Effector memory CD8-positive, alpha-beta T cell (primary cell): ENCODE measurements around the gene TMC8.
A peak's percentile ranks its signal among the peaks of the same experiment; 100 is the strongest.
"Not testable (repeated sequence)": the region's sequence is repeated elsewhere in the genome, so short reads cannot be mapped to it uniquely, and the experiment has no call there.

Source experiments
- ATAC-seq: fragments of 150-1000 bp; cut with Tn5 transposase; replicated peaks from 2 replicates; pipeline ENCODE4 v1.10.0; 2021; ENCODE audit warnings: mild to moderate bottlenecking, moderate library complexity
- DNase-seq, 3 experiments: peaks; one replicate each; pipeline ENCODE4 v3.0.0; 2021
- H3K27ac Mint-ChIP-seq, 2 donors: one replicate each; pipeline ENCODE4 v1.8.0; 2022; ENCODE audit warnings: mild to moderate bottlenecking in 2 of 2, mixed read lengths in 2 of 2, moderate library complexity in 2 of 2
- H3K27me3 Mint-ChIP-seq, 2 donors: one replicate each; pipeline ENCODE4 v1.8.0; 2022; ENCODE audit warnings: mixed read lengths in 2 of 2
- H3K36me3 Mint-ChIP-seq: one replicate; pipeline ENCODE4 v1.8.0; 2022; ENCODE audit warnings: mild to moderate bottlenecking, moderate library complexity, mixed read lengths; ENCODE audit not compliant: insufficient read depth
- H3K4me1 Mint-ChIP-seq, 2 donors: one replicate each; pipeline ENCODE4 v1.8.0; 2022; ENCODE audit warnings: low read depth in 2 of 2, mixed read lengths in 2 of 2
- H3K4me3 Mint-ChIP-seq, 2 donors: one replicate each; pipeline ENCODE4 v1.8.0; 2022; ENCODE audit warnings: mild to moderate bottlenecking in 2 of 2, mixed read lengths in 2 of 2, moderate library complexity in 2 of 2
- H3K9me3 Mint-ChIP-seq, 2 donors: one replicate each; pipeline ENCODE4 v1.8.0; 2022; ENCODE audit warnings: mixed read lengths in 2 of 2

Gene TMC8

GRCh38 chr17:78170692-78171590 is 40.4 kb downstream of the TMC8 start:
- Mint-ChIP-seq H3K4me1 (peaks cover 29 to 37% of the 10 kb centered on the region in 2 donors), H3K4me3 (peak overlapping the region; percentile 8 to 51), H3K27ac (peak overlapping the region; percentile 17 to 68), H3K9me3 (no peaks in the 10 kb centered on the region), H3K36me3 (peaks cover 25% of the 10 kb centered on the region), H3K27me3 (no peaks in the 10 kb centered on the region)
- no peak for DNase-seq
- ATAC-seq: no peak

- not testable (repeated sequence) for H3K9me3 Mint-ChIP-seq, ATAC-seq, H3K27me3 Mint-ChIP-seq, DNase-seq
- peak overlapping the region in 1 of 2 donors; percentile 17 for H3K4me3 Mint-ChIP-seq
- peaks cover 34 to 42% of the 10 kb centered on the region in 2 donors for H3K4me1 Mint-ChIP-seq
- peaks cover 27% of the 10 kb centered on the region for H3K36me3 Mint-ChIP-seq
- peak overlapping the region in 1 of 2 donors; percentile 68 for H3K27ac Mint-ChIP-seq
These were observed 41.1 kb downstream of the TMC8 start for GRCh38 chr17:78171591-78172248.

- H3K27ac Mint-ChIP-seq: peak overlapping the region; percentile 88 to 90
- H3K4me1 Mint-ChIP-seq: peaks cover 34 to 42% of the 10 kb centered on the region in 2 donors
- H3K27me3 Mint-ChIP-seq: no peaks in the 10 kb centered on the region
- peak overlapping the region in 1 of 2 donors; percentile 17 for H3K4me3 Mint-ChIP-seq
- ATAC-seq (no peak), DNase-seq (no peak)
- H3K36me3 Mint-ChIP-seq: peaks cover 27% of the 10 kb centered on the region
- no peaks in the 10 kb centered on the region for H3K9me3 Mint-ChIP-seq
These were observed 41.9 kb downstream of the TMC8 start for GRCh38 chr17:78172249-78173051.

- no peaks in the 10 kb centered on the region for H3K9me3 Mint-ChIP-seq
- peak overlapping the region; percentile 88 to 90 for H3K27ac Mint-ChIP-seq
- no peak for DNase-seq
- peaks cover 32% of the 10 kb centered on the region for H3K36me3 Mint-ChIP-seq
- no peaks in the 10 kb centered on the region for H3K27me3 Mint-ChIP-seq
- peak overlapping the region; percentile 18 to 60 for H3K4me3 Mint-ChIP-seq
- peak; percentile 31 for ATAC-seq
- peaks cover 34 to 42% of the 10 kb centered on the region in 2 donors for H3K4me1 Mint-ChIP-seq
These were observed 42.6 kb downstream of the TMC8 start for GRCh38 chr17:78173097-78173715.

GRCh38 chr17:78174346-78174869 is 43.8 kb downstream of the TMC8 start:
- ATAC-seq: no peak
- Mint-ChIP-seq H3K36me3 (peaks cover 32% of the 10 kb centered on the region), H3K9me3 (no peaks in the 10 kb centered on the region), H3K27me3 (no peaks in the 10 kb centered on the region), H3K4me3 (peak overlapping the region in 1 of 2 donors; percentile 23), H3K27ac (peak overlapping the region in 1 of 2 donors; percentile 88), H3K4me1 (peaks cover 34 to 38% of the 10 kb centered on the region in 2 donors)
- no peak for DNase-seq

GRCh38 chr17:78174870-78175642 is 44.5 kb downstream of the TMC8 start:
- Mint-ChIP-seq H3K27me3 (no peaks in the 10 kb centered on the region), H3K4me1 (peaks cover 32 to 34% of the 10 kb centered on the region in 2 donors)

GRCh38 chr17:78175643-78175981 is 45.0 kb downstream of the TMC8 start:
- no peak overlapping the region for H3K4me3 Mint-ChIP-seq
- no peak for DNase-seq
- no peak for ATAC-seq
- peaks cover 32% of the 10 kb centered on the region for H3K36me3 Mint-ChIP-seq
- peaks cover 37 to 38% of the 10 kb centered on the region in 2 donors for H3K4me1 Mint-ChIP-seq
- H3K9me3 Mint-ChIP-seq: no peaks in the 10 kb centered on the region
- peak overlapping the region; percentile 15 to 31 for H3K27ac Mint-ChIP-seq
- H3K27me3 Mint-ChIP-seq: no peaks in the 10 kb centered on the region

More at GRCh38 chr17:78174870-78175642, 44.5 kb downstream of the TMC8 start:
- no peak overlapping the region for H3K4me3 Mint-ChIP-seq
- H3K36me3 Mint-ChIP-seq: peaks cover 32% of the 10 kb centered on the region
- peak overlapping the region in 1 of 2 donors; percentile 31 for H3K27ac Mint-ChIP-seq
- DNase-seq (no peak), ATAC-seq (no peak)
- H3K9me3 Mint-ChIP-seq: no peaks in the 10 kb centered on the region

GRCh38 chr17:78176548-78177025 is 46.0 kb downstream of the TMC8 start:
- no peaks in the 10 kb centered on the region for H3K27me3 Mint-ChIP-seq
- H3K4me3 Mint-ChIP-seq: no peak overlapping the region
- ATAC-seq (peak; percentile 85), DNase-seq (peak; percentile 68 to 74 (median 74))
- H3K36me3 Mint-ChIP-seq: peaks cover 31% of the 10 kb centered on the region
- H3K9me3 Mint-ChIP-seq: no peaks in the 10 kb centered on the region
- H3K4me1 Mint-ChIP-seq: peaks cover 35 to 38% of the 10 kb centered on the region in 2 donors
- H3K27ac Mint-ChIP-seq: no peak overlapping the region

GRCh38 chr17:78179372-78179771 is 48.8 kb downstream of the TMC8 start:
- Mint-ChIP-seq H3K27me3 (no peaks in the 10 kb centered on the region), H3K27ac (peak overlapping the region in 1 of 2 donors; percentile 74), H3K36me3 (peaks cover 13% of the 10 kb centered on the region), H3K4me1 (peaks cover 12% of the 10 kb centered on the region in 2 donors), H3K9me3 (no peaks in the 10 kb centered on the region), H3K4me3 (peak overlapping the region; percentile 13 to 68)
- no peak for ATAC-seq
- no peak for DNase-seq

- peak overlapping the region; percentile 13 to 68 for H3K4me3 Mint-ChIP-seq
- ATAC-seq: peak; percentile 55
- peaks cover 9% of the 10 kb centered on the region for H3K36me3 Mint-ChIP-seq
- no peaks in the 10 kb centered on the region for H3K27me3 Mint-ChIP-seq
- peak overlapping the region; percentile 74 to 80 for H3K27ac Mint-ChIP-seq
- no peak for DNase-seq
- no peaks in the 10 kb centered on the region for H3K9me3 Mint-ChIP-seq
- H3K4me1 Mint-ChIP-seq: peaks cover 11 to 12% of the 10 kb centered on the region in 2 donors
These were observed 49.5 kb downstream of the TMC8 start for GRCh38 chr17:78180083-78180482.

GRCh38 chr17:78180508-78180907 is 49.9 kb downstream of the TMC8 start:
- Mint-ChIP-seq H3K4me3 (peak overlapping the region; percentile 13 to 68), H3K27me3 (no peaks in the 10 kb centered on the region), H3K27ac (peak overlapping the region; percentile 74 to 80), H3K9me3 (no peaks in the 10 kb centered on the region), H3K36me3 (peaks cover 9% of the 10 kb centered on the region), H3K4me1 (peaks cover 11% of the 10 kb centered on the region in 2 donors)
- no peak for DNase-seq
- no peak for ATAC-seq

- peaks cover 7% of the 10 kb centered on the region for H3K36me3 Mint-ChIP-seq
- H3K27ac Mint-ChIP-seq: peak overlapping the region in 1 of 2 donors; percentile 47
- H3K4me3 Mint-ChIP-seq: no peak overlapping the region
- H3K4me1 Mint-ChIP-seq: peaks cover 14% of the 10 kb centered on the region in 2 donors
- no peaks in the 10 kb centered on the region for H3K9me3 Mint-ChIP-seq
- H3K27me3 Mint-ChIP-seq: no peaks in the 10 kb centered on the region
- ATAC-seq: no peak
- no peak for DNase-seq
These were observed 51.9 kb downstream of the TMC8 start for GRCh38 chr17:78182504-78182903.
